ENCODE results near the gene OTOGL.
"Not testable (repeated sequence)": the region's sequence is repeated elsewhere in the genome, so short reads cannot be mapped to it uniquely, and the experiment has no call there.

Gene OTOGL

GRCh38 chr12:80234667-80235066 lies 135.3 kb downstream of the OTOGL start:
- no peak for DNase-seq

GRCh38 chr12:80235944-80236343 lies 136.6 kb downstream of the OTOGL start:
- DNase-seq = no peak

- DNase-seq = no peak
These were observed 140.5 kb downstream of the OTOGL start for GRCh38 chr12:80239867-80240266.

- DNase-seq = no peak
These were observed 142.4 kb downstream of the OTOGL start for GRCh38 chr12:80241576-80242273.

- no peak for DNase-seq
These were observed 143.0 kb downstream of the OTOGL start for GRCh38 chr12:80242321-80242720.

GRCh38 chr12:80249581-80249980 lies 150.2 kb downstream of the OTOGL start:
- DNase-seq = not testable (repeated sequence)

GRCh38 chr12:80257920-80258319 lies 158.6 kb downstream of the OTOGL start:
- no peak for DNase-seq

- no peak for DNase-seq
These were observed 160.9 kb downstream of the OTOGL start for GRCh38 chr12:80260269-80260668.

GRCh38 chr12:80261403-80261802 lies 162.1 kb downstream of the OTOGL start:
- no peak for DNase-seq

- no peak for DNase-seq
These were observed 163.0 kb downstream of the OTOGL start for GRCh38 chr12:80262346-80262745.

- no peak for DNase-seq
These were observed 163.4 kb downstream of the OTOGL start for GRCh38 chr12:80262771-80263170.

- DNase-seq = no peak
These were observed 165.0 kb downstream of the OTOGL start for GRCh38 chr12:80264386-80264785.

- DNase-seq = no peak
These were observed 165.6 kb downstream of the OTOGL start for GRCh38 chr12:80264891-80265290.

- DNase-seq = no peak
These were observed 169.8 kb downstream of the OTOGL start for GRCh38 chr12:80268924-80269749.

- peak in 1 of 2 donors; percentile 63 for DNase-seq
These were observed 170.6 kb downstream of the OTOGL start for GRCh38 chr12:80269803-80270552.

- DNase-seq = no peak
These were observed 172.4 kb downstream of the OTOGL start for GRCh38 chr12:80271780-80272179.

- DNase-seq = no peak
These were observed 173.1 kb downstream of the OTOGL start for GRCh38 chr12:80272387-80272915.

- no peak for DNase-seq
These were observed 173.8 kb downstream of the OTOGL start for GRCh38 chr12:80273144-80273543.

GRCh38 chr12:80277732-80278131 lies 178.4 kb downstream of the OTOGL start:
- no peak for DNase-seq

GRCh38 chr12:80282226-80282625 lies 182.9 kb downstream of the OTOGL start:
- DNase-seq = no peak

- DNase-seq = no peak
These were observed 183.4 kb downstream of the OTOGL start for GRCh38 chr12:80282761-80283160.

- DNase-seq = no peak
These were observed 191.9 kb downstream of the OTOGL start for GRCh38 chr12:80291108-80291754.

GRCh38 chr12:80293347-80293746 lies 194.0 kb downstream of the OTOGL start:
- DNase-seq = no peak
